Measurements from ENCODE around the gene CTBP2.

DNA sequence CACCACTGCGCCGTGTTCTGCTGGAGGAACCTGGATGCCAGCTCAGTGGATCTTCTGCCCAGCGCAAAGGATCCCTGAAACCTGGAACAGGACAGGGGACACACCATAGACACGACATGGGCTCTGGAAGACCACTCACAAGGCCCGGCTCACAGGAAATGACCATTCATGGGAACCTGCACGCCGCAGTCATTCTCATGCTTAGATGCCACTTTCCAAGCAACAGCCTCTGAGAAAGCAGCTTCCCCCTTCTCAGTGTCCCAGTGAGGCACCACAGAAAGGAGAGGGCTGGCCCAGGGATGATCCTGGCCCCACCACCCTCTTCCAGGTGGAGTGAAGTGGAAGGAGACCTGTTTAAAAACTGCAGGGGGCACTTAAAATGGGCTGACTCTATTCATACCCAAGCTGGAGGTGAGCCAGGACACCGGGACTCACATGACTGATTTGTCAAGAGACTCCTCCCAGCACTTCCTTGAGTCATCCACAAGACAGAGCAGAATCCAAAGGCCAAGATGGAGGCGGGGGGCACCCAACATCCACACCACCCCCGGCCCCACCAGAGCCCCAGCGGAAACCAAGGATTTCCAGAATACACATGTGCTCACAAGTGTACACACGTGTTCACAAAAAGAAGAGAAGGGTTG lies 11.2 kb downstream of the CTBP2 start:
- TF ChIP-seq, protein P1, sequence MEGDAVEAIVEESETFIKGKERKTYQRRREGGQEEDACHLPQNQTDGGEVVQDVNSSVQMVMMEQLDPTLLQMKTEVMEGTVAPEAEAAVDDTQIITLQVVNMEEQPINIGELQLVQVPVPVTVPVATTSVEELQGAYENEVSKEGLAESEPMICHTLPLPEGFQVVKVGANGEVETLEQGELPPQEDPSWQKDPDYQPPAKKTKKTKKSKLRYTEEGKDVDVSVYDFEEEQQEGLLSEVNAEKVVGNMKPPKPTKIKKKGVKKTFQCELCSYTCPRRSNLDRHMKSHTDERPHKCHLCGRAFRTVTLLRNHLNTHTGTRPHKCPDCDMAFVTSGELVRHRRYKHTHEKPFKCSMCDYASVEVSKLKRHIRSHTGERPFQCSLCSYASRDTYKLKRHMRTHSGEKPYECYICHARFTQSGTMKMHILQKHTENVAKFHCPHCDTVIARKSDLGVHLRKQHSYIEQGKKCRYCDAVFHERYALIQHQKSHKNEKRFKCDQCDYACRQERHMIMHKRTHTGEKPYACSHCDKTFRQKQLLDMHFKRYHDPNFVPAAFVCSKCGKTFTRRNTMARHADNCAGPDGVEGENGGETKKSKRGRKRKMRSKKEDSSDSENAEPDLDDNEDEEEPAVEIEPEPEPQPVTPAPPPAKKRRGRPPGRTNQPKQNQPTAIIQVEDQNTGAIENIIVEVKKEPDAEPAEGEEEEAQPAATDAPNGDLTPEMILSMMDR (conservative IDR thresholded peaks at IDR 0.05; ENCODE audit: low read depth, low read length) = no peak
- TF ChIP-seq EZH2 (IDR thresholded peaks at IDR 0.05; ENCODE audit: borderline replicate concordance, low read depth, low read length, poor library complexity, severe bottlenecking) = no peak
